HCT116 (cell line): Measurements from ENCODE around the gene RNF207.

Experiments used
- CBX3 ChIP-seq: IDR thresholded peaks from 2 replicates; pipeline ENCODE4 v1.6.1; 2012; ENCODE audit warnings: low read depth
- EZH2 ChIP-seq: fragments of 200-600 bp; sonication (generic); IDR thresholded peaks from 2 replicates; pipeline ENCODE4 v1.6.1; 2017; ENCODE audit warnings: antibody characterized with exemption, mixed run types
- EZH2phosphoT487 ChIP-seq: fragments of 200-600 bp; IDR thresholded peaks from 2 replicates; pipeline ENCODE4 v1.6.1; 2018; ENCODE audit warnings: antibody characterized with exemption, borderline replicate concordance
- JUND ChIP-seq: IDR thresholded peaks from 2 replicates; pipeline ENCODE4 v1.6.1; 2012
- POLR2A ChIP-seq: IDR thresholded peaks from 2 replicates; pipeline ENCODE4 v1.7.0; 2011; ENCODE audit warnings: borderline replicate concordance; ENCODE audit not compliant: insufficient read depth, insufficient read length; ENCODE audit errors: extremely low read depth
- POLR2AphosphoS5 ChIP-seq: IDR thresholded peaks from 2 replicates; pipeline ENCODE4 v1.6.1; 2011; ENCODE audit warnings: mild to moderate bottlenecking, low read depth, low read length, moderate library complexity
- SRF ChIP-seq: IDR thresholded peaks from 2 replicates; pipeline ENCODE4 v1.6.1; 2012; ENCODE audit warnings: low read depth
- TF ChIP-seq, protein P1 (sequence below), 3 experiments: fragments of 200-600 bp in 1 of 3; sonication (generic) in 1 of 3; IDR thresholded peaks in 2 of 3; conservative IDR thresholded peaks in 1 of 3; 2 replicates each; pipeline ENCODE4 v1.5.1; 2012 to 2017; ENCODE audit warnings: low read depth in 2 of 3, low read length in 2 of 3, antibody characterized with exemption in 1 of 3, borderline replicate concordance in 1 of 3, control low read depth in 1 of 3, mild to moderate bottlenecking in 1 of 3, mixed read lengths in 1 of 3, mixed run types in 1 of 3, moderate library complexity in 1 of 3; ENCODE audit not compliant: insufficient read depth in 1 of 3
- TF ChIP-seq, protein P2 (sequence below): IDR thresholded peaks from 2 replicates; pipeline ENCODE4 v1.6.1; 2012; ENCODE audit warnings: low read depth

DNA sequence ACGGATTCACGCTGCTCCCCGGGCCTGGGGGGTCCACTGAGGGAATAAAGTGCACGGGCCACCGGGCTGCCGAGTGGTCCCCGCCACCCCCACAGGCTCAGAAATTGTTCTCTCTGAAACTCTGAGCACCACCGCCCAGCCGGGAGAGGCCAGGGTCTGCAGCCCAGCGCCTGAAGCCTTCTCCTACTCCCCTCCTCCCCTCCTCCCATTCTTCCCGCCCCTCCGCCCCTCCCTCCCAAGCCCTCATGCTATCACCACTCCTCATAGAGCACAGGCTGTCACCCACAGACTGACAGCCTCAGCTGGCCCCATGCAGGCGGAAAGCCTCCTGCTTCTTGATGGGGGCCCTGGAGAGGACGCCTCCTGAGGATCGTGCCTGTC lies 55.7 kb downstream of the RNF207 start:
- TF ChIP-seq SRF (no peak), EZH2 (no peak), EZH2phosphoT487 (no peak), JUND (no peak), POLR2A (no peak), CBX3 (no peak), POLR2AphosphoS5 (no peak)
- TF ChIP-seq, protein P1, sequence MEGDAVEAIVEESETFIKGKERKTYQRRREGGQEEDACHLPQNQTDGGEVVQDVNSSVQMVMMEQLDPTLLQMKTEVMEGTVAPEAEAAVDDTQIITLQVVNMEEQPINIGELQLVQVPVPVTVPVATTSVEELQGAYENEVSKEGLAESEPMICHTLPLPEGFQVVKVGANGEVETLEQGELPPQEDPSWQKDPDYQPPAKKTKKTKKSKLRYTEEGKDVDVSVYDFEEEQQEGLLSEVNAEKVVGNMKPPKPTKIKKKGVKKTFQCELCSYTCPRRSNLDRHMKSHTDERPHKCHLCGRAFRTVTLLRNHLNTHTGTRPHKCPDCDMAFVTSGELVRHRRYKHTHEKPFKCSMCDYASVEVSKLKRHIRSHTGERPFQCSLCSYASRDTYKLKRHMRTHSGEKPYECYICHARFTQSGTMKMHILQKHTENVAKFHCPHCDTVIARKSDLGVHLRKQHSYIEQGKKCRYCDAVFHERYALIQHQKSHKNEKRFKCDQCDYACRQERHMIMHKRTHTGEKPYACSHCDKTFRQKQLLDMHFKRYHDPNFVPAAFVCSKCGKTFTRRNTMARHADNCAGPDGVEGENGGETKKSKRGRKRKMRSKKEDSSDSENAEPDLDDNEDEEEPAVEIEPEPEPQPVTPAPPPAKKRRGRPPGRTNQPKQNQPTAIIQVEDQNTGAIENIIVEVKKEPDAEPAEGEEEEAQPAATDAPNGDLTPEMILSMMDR (IDR thresholded peaks at IDR 0.05 in 2 of 3, conservative IDR thresholded peaks at IDR 0.05 in 1 of 3; ENCODE audit: borderline replicate concordance in 1 of 3, insufficient read depth in 1 of 3, low read depth in 2 of 3, low read length in 2 of 3), result no peak
- TF ChIP-seq, protein P2, sequence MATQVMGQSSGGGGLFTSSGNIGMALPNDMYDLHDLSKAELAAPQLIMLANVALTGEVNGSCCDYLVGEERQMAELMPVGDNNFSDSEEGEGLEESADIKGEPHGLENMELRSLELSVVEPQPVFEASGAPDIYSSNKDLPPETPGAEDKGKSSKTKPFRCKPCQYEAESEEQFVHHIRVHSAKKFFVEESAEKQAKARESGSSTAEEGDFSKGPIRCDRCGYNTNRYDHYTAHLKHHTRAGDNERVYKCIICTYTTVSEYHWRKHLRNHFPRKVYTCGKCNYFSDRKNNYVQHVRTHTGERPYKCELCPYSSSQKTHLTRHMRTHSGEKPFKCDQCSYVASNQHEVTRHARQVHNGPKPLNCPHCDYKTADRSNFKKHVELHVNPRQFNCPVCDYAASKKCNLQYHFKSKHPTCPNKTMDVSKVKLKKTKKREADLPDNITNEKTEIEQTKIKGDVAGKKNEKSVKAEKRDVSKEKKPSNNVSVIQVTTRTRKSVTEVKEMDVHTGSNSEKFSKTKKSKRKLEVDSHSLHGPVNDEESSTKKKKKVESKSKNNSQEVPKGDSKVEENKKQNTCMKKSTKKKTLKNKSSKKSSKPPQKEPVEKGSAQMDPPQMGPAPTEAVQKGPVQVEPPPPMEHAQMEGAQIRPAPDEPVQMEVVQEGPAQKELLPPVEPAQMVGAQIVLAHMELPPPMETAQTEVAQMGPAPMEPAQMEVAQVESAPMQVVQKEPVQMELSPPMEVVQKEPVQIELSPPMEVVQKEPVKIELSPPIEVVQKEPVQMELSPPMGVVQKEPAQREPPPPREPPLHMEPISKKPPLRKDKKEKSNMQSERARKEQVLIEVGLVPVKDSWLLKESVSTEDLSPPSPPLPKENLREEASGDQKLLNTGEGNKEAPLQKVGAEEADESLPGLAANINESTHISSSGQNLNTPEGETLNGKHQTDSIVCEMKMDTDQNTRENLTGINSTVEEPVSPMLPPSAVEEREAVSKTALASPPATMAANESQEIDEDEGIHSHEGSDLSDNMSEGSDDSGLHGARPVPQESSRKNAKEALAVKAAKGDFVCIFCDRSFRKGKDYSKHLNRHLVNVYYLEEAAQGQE, result no peak
